HepG2 (cell line): ENCODE results near the gene VWA3B. TPM values are rescaled to one million over a fixed set of nuclear protein-coding genes. Genes with fewer than 3 reads are reported as not detected.

ENCODE experiments used
- CREB1 ChIP-seq, 2 experiments: fragments of 450-650 bp in 1 of 2; IDR thresholded peaks; 2 replicates each; pipeline ENCODE4 v1.6.1; 2016 to 2017; ENCODE audit warnings: control low read depth in 1 of 2, mild to moderate bottlenecking in 1 of 2, missing compliant biosample characterization in 1 of 2, missing genetic modification characterization in 1 of 2
- CTCF ChIP-seq: sonication (generic); formaldehyde crosslinking; IDR thresholded peaks from 2 replicates; pipeline ENCODE4 v1.5.0; 2020; ENCODE audit warnings: mild to moderate bottlenecking, missing genetic modification reagents, moderate library complexity
- GABPA ChIP-seq, 2 experiments: IDR thresholded peaks; 2 replicates each; pipeline ENCODE4 v1.6.1; 2011 to 2016; ENCODE audit warnings: low read depth in 2 of 2, low read length in 1 of 2, missing biosample characterization in 1 of 2, missing genetic modification characterization in 1 of 2
- IRF2 ChIP-seq: IDR thresholded peaks from 2 replicates; pipeline ENCODE4 v1.6.1; 2018; ENCODE audit warnings: missing genetic modification reagents, missing compliant biosample characterization
- LCORL ChIP-seq, 2 experiments: fragments of 450-650 bp in 1 of 2; sonication (generic) in 1 of 2; formaldehyde crosslinking in 1 of 2; IDR thresholded peaks; 2 replicates each; pipeline versions ENCODE4 v1.5.0 to v1.6.1; 2017 to 2020; ENCODE audit warnings: antibody characterized with exemption in 1 of 2, missing genetic modification reagents in 1 of 2
- NFAT5 ChIP-seq: sonication (generic); formaldehyde crosslinking; IDR thresholded peaks from 2 replicates; pipeline ENCODE4 v1.4.0; 2020; ENCODE audit warnings: missing genetic modification reagents
- NFYB ChIP-seq: sonication (generic); formaldehyde crosslinking; IDR thresholded peaks from 2 replicates; pipeline ENCODE4 v1.4.0; 2020; ENCODE audit warnings: missing genetic modification reagents
- PBX2 ChIP-seq: IDR thresholded peaks from 2 replicates; pipeline ENCODE4 v1.6.1; 2016; ENCODE audit warnings: control low read depth
- POGK ChIP-seq: sonication (generic); formaldehyde crosslinking; conservative IDR thresholded peaks from 2 replicates; pipeline ENCODE4 v1.8.0; 2022; ENCODE audit warnings: mild to moderate bottlenecking, moderate library complexity, missing genetic modification reagents
- RFX5 ChIP-seq: IDR thresholded peaks from 2 replicates; pipeline ENCODE4 v1.6.1; 2011; ENCODE audit warnings: low read depth, low read length, improper control_type of control experiment
- ZFP91 ChIP-seq: sonication (generic); formaldehyde crosslinking; IDR thresholded peaks from 2 replicates; pipeline ENCODE4 v1.9.0; 2022; ENCODE audit warnings: missing genetic modification reagents, mild to moderate bottlenecking, borderline replicate concordance
- ZNF101 ChIP-seq: sonication (generic); formaldehyde crosslinking; IDR thresholded peaks from 2 replicates; pipeline ENCODE4 v1.4.0; 2020; ENCODE audit warnings: mild to moderate bottlenecking, low read depth, missing genetic modification reagents, borderline replicate concordance
- ZNF20 ChIP-seq: sonication (generic); formaldehyde crosslinking; IDR thresholded peaks from 2 replicates; pipeline ENCODE4 v1.4.0; 2020; ENCODE audit warnings: mild to moderate bottlenecking, moderate library complexity, missing genetic modification reagents
- ZNF326 ChIP-seq: sonication (generic); formaldehyde crosslinking; IDR thresholded peaks from 2 replicates; pipeline ENCODE4 v1.4.0; 2020; ENCODE audit warnings: missing genetic modification reagents, borderline replicate concordance
- ZNF850 ChIP-seq: sonication (generic); formaldehyde crosslinking; conservative IDR thresholded peaks from 2 replicates; pipeline ENCODE4 v1.9.0; 2021; ENCODE audit warnings: mild to moderate bottlenecking, missing genetic modification reagents
- polyA plus RNA-seq, 8 experiments: library from polyadenylated mRNA; depleted of rRNA in 3 of 8; stranded (reverse) in 7 of 8; unstranded in 1 of 8; fragments of >200 nt; fragmentation: Illumina TruSeq in 4 of 8; extraction: Trizol in 4 of 8; gene quantifications; 2 replicates each; pipeline versions ENCODE4 v1.2.1 to v1.2.3, GENCODE V29; 2011 to 2016; ENCODE audit warnings: low read depth in 4 of 8, missing spikeins in 1 of 8, mixed read lengths in 1 of 8; ENCODE audit not compliant: insufficient read depth in 1 of 8
- total RNA-seq, 5 experiments: library from RNA; depleted of rRNA; stranded (reverse); fragments of >200 nt; fragmentation: Illumina TruSeq; extraction: Trizol; gene quantifications; 2 replicates each; pipeline ENCODE4 v1.2.3, GENCODE V29; 2016; ENCODE audit warnings: low read depth in 1 of 5

Gene VWA3B
- total and polyA plus RNA-seq, 2 of the 13 experiments (the other 11 are each of a cell fraction or from before 2014, with no cell fraction given) = not detected

- no peak for TF ChIP-seq ZFP91
- no peak for TF ChIP-seq LCORL (IDR thresholded peaks at IDR 0.05)
- TF ChIP-seq LCORL (CRISPR knock-in tag; IDR thresholded peaks at IDR 0.05) = no peak
- TF ChIP-seq ZNF850 = no peak
- peak; percentile 69 for TF ChIP-seq NFYB (CRISPR knock-in tag)
- peak; percentile 65 for TF ChIP-seq PBX2 (CRISPR knock-in tag)
- TF ChIP-seq RFX5 = peak; percentile 26; the same call in 1 of the 2 replicates
- TF ChIP-seq NFAT5 (CRISPR knock-in tag) = no peak
- TF ChIP-seq ZNF101 (CRISPR knock-in tag) = no peak
- TF ChIP-seq POGK = no peak
- peak; percentile 52; the same call in 1 of the 2 replicates for TF ChIP-seq IRF2 (CRISPR knock-in tag)
- no peak for TF ChIP-seq CREB1 (IDR thresholded peaks at IDR 0.05)
- TF ChIP-seq CREB1 (CRISPR knock-in tag; IDR thresholded peaks at IDR 0.05) = peak; percentile 52; the same call in 1 of the 2 replicates
- TF ChIP-seq ZNF326 (CRISPR knock-in tag) = no peak
- TF ChIP-seq CTCF (CRISPR knock-in tag) = 0 out of 2 replicates have a peak, but pooled peaks have one; percentile 25
- peak; percentile 98 for TF ChIP-seq ZNF20 (CRISPR knock-in tag)
- no peak for TF ChIP-seq GABPA (IDR thresholded peaks at IDR 0.05; ENCODE audit: low read depth, low read length)
- TF ChIP-seq GABPA (CRISPR knock-in tag; IDR thresholded peaks at IDR 0.05; ENCODE audit: low read depth) = peak; percentile 73
- TF ChIP-seq, all 625 proteins: peak for 10
Observed at GRCh38 chr2:98149333-98149697, 62.3 kb downstream of the VWA3B start (continued).
